ENCODE results near the gene TLE4.
"Not testable (repeated sequence)": the region's sequence is repeated elsewhere in the genome, so short reads cannot be mapped to it uniquely, and the experiment has no call there.

Gene TLE4

DNA sequence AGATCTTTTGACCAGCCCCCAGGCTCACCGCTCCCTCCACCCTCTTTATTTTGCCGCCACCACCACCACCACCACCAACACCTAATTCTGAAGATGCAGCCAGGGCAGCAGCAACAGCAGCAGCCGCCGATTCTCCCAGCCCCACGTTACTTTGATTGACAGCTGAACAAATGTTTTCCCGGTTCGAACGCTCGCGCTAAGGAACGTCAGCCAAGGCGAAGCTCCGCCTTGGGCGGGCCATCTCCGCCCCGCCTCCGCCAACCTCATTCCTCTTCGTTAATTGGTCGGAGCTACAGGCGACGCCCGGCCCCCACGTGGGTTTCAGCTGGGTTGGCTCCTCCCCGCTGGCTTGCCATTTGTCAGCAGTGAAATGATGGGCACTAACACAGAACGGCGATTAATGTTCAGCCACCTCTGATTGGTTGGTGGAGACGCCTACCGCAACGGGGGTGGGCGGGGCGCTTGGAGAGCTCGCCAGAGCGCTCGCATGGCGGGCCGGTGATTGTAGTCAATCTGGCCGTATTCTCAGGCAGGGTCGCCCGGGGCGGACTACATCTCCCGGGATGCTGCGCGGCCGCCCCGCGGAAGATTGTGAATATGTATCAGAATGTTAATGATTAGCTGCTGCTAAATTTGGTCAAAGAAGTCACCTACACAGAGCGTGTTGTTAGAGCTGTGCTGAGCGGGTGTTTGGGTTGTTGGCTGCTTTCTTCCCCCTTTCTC lies at the start of gene TLE4:
TSS of gene TLE4 (plus strand) at position 657 of the 723 bp plus-strand sequence. CDS start 826 bp downstream, outside the sequence.
- in situ Hi-C loops (cut with MboI; ENCODE audit: low sequenced_read_pairs) = no loop called here

- in situ Hi-C loops (cut with MboI; ENCODE audit: low sequenced_read_pairs) = no loop called here
These were observed 49.0 kb upstream of the TLE4 start for GRCh38 chr9:79522793-79523192.

GRCh38 chr9:79524266-79524665 lies 47.5 kb upstream of the TLE4 start:
- in situ Hi-C loops (cut with MboI; ENCODE audit: low sequenced_read_pairs) = no loop called here

DNA sequence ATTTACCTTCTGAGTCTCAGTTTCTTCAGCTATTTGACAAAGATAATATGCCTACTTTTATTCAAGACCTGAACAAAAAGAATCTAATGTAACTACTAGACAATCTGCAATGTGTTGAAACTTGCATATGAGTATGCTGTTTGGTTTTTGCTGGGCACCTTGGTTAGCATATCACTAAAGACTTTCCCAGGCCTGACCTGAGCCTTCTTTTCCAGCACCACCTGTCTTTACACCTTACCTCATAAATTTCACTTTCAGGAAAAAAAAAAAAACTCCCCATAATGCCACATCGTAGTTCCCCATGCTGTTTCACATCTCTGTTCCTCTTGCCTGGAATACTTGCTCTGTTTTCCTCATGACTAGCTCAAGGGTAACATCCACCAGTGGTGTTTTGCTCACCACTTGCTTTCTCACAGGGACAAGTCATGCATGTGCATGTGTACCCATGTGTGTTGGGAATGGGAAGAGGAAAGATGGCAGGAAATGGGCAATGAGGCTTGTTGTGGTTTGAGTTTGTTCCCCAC lies 45.6 kb upstream of the TLE4 start:
- in situ Hi-C loops (cut with MboI; ENCODE audit: low sequenced_read_pairs) = no loop called here

- in situ Hi-C loops (cut with MboI; ENCODE audit: low sequenced_read_pairs) = no loop called here
These were observed 36.2 kb upstream of the TLE4 start for GRCh38 chr9:79535534-79535933.

DNA sequence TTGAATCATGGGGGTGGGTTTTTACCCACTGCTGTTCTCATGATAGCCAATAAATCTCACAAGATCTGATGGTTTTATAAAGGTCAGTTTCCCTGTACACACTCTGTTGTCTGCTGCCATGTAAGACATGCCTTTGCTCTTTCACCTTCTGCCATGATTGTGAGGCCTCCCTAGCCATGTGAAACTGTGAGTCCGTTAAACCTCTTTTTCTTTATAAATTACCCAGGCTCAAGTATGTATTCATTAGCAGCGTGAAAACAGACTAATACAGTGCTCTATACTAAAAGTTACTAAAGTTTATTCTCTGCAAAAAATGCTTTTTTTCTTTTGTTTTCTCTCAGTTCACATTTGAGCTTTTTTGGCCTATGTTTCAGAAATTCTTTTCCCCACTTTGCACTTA lies 33.9 kb upstream of the TLE4 start:
- in situ Hi-C loops (cut with MboI; ENCODE audit: low sequenced_read_pairs) = no loop called here

GRCh38 chr9:79542735-79543620 lies 28.8 kb upstream of the TLE4 start:
- in situ Hi-C loops (cut with MboI; ENCODE audit: low sequenced_read_pairs) = no loop called here

DNA sequence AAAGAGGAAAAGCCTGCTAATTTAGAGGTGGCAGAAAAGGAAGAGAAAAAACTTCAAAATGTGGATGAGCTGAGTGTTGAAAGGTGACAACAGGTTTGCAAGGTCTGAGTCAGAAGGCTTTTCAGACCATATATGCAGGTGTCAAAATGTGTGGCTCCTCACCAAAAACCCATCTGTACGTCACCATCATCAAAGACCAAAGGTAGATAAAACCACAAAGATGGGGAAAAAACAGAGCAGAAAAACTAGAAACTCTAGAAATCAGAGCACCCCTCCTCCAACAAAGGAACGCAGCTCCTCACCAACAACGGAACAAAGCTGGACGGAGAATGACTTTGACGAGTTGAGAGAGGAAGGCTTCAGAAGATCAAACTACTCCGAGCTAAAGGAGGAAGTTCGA lies 27.4 kb upstream of the TLE4 start:
- in situ Hi-C loops (cut with MboI; ENCODE audit: low sequenced_read_pairs) = not testable (repeated sequence)

DNA sequence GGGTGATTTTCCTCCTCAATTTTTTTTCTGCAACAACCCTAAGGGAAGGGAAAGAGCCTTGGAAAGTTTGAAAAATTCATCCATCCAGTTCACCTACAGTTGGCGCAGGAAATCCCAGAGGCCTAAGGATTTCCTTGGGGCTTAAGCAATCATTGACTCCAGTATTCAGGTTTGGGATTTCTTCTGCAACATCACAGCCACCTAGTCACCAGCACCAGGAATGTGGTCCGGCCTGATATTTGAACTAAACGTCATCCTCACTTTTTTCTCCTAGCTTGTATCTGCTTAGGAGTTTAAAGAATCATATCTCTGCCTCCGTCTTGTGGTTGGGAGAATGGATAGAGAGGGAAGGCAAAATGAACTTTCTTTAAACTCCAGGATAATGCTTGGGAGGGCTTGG lies 20.2 kb upstream of the TLE4 start:
- in situ Hi-C loops (cut with MboI; ENCODE audit: low sequenced_read_pairs) = no loop called here

DNA sequence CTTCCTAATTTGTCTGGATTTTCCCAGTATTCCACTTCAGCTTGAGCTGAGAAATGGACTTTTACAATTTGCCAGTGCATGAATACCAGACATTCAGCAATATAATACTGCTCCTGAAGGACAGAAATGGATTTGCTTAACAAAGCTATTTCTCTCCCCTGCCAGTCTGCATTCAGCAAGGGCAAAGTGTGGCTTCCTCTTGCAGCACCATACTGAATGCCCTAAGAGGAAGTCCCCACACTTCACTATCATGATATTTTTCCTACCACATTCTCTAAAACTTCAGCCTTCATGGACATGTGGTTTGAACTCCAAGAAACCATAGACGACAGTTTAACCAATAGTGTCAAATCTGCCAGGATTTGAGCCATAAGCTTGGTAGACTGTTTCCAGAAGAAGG lies 19.8 kb upstream of the TLE4 start:
- in situ Hi-C loops (cut with MboI; ENCODE audit: low sequenced_read_pairs) = no loop called here

GRCh38 chr9:79555474-79556089 lies 16.2 kb upstream of the TLE4 start:
- in situ Hi-C loops (cut with MboI; ENCODE audit: low sequenced_read_pairs) = no loop called here

DNA sequence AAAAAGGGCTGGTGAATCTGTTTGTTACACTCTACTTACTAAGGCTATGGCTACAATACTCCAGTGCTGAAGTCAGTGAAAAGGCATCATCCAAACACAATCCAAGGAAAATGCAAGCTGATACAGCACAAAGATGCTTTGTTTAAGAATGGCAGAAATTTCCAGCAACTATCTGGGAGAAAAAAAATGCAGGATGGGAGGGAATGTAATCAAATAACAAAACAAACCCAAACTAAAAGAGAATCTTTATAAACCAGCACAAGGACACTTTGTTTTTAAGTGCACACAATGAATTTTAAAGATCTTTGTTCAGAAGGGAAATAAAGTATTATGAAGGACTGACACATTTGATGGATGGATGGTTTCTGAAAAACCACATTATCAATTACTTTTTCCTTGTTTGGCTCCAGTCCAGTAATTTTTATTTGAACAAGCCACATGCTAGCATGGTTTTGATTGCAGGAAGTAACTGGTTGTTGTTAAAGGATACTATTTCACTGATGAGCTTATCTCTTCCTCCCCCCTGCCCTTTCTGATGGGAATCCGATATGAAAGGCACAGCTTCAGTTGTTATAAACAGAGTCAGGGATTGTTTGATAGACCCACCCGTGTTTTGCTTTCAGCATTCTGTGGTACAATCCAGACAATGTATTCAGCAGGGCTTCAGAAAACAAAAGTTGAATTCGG lies 12.1 kb upstream of the TLE4 start:
- in situ Hi-C loops (cut with MboI; ENCODE audit: low sequenced_read_pairs) = no loop called here

GRCh38 chr9:79562749-79563386 lies 8.9 kb upstream of the TLE4 start:
- in situ Hi-C loops (cut with MboI; ENCODE audit: low sequenced_read_pairs) = no loop called here

DNA sequence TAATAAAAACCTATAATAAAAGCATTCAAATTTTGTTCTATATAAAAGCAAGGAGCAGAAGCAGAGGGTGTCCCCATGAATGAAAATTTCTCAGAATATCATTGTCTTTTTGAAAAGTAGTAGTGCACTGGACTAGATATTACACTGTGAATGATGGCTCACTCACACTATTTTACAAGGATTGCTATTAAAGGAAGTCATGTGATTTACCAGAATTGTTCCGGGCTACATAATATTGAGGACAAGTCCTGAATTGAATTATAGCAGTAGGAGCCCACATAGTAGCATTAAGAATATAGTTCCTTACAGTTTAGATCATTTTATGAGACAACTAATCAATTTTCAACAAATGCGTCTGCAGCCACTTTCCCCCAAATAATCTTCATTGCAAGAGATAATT lies 7.7 kb upstream of the TLE4 start:
- in situ Hi-C loops (cut with MboI; ENCODE audit: low sequenced_read_pairs) = no loop called here

- in situ Hi-C loops (cut with MboI; ENCODE audit: low sequenced_read_pairs) = no loop called here
These were observed 6.5 kb upstream of the TLE4 start for GRCh38 chr9:79565245-79565644.

DNA sequence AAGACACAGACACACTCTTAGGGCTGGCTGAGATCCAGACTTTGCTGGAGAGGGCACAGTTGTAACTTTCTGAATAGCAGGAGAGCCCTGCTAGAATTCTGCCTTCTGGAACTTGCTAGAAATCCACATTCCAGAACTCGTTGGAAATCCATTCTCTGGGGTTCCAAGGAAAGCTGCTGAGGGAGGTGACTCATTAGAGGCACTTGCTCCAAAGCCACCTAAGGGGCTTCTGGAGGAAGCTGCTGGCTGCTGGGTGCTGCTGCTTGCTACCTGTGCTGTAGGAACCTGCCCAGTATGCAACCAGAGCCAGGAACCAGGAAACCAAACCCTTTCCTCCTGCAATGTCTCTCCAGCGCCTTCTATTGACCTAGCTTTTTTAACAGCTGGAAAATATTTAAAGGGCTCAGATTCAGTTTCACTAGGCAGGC lies 4.1 kb upstream of the TLE4 start:
- in situ Hi-C loops (cut with MboI; ENCODE audit: low sequenced_read_pairs) = no loop called here

DNA sequence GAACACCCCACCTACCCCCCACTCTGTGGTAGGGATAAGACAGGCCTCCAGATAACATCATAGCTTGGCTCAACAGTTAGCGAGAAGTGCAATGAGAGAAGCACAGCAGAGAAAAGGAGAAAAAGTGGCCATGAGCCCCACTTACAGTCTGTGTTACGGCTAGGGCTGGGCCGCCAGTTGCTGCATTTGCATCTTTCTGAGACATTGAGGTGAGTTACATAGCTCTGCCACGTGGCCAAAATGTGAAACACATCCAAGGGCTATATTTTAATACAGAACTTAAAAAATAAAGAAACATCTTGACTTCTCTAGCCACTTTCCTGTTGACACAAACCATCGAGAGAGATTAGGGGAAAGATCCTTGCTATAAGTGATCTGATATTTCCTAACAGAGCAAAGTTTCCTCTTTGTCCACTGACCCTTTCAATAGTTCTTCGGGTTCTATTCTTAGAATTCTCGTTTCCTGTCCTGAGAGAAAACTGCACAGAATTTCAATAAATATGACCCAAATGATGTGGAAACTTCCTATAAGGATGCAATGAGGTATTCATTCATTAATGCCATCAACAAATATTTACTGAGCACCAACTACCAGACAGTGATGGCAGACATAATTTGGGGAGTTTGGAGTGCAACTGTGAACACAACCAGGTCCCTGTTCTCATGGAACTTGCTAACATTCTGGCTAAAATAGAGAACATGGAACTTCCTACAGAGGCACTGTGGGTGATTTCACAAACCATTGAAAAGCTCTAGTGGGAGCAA lies 3.2 kb upstream of the TLE4 start:
- in situ Hi-C loops (cut with MboI; ENCODE audit: low sequenced_read_pairs) = no loop called here

- in situ Hi-C loops (cut with MboI; ENCODE audit: low sequenced_read_pairs) = no loop called here
These were observed 1.8 kb upstream of the TLE4 start for GRCh38 chr9:79569814-79570447.
